SKM-1 treated with dmso at 0.1 percent for 144 hours (cell line): ENCODE data around the gene SNX15.

Experiments
- DNase-seq: peaks from one replicate; lab custom pipeline; 2025; ENCODE audit not compliant: unreplicated experiment; lab: John Stamatoyannopoulos, UW

The SNX15 gene

DNA sequence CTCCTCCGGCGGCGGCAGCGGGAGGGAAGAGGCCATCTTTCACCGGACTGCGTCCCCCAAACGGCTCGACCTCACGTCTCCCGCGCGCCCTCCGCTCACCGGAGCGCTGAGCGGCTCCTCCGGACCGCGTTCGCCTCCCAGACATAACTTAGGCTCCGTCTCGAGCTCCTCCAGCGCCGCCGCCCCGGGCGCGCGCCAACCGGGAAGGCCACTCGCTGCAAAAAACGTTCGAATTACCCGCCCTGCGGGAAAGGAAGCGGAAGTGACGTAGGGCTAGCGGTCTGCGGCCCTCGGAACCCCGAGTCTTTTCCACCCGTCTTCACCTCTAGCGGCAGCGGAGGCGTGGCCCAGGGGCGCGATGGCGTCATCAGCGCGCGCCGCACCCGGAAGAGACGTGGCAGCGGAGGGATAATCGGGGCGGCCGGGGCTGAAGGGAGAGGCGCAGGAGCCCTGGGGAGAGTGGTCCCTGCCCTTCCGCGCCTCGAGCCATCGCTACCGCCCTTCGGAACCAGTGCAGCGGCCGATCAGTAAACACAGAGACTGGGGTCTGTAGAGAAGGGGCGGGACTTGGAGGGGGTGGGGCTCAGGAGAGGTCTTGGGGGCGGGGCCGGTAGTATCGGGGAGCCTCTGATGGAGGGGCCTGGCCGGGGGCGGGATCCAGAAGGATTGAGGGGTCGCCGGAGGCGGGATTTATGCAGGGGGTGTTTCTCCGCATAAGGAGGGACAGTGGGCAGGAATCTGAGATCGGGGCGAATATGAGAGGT lies 56.8 kb downstream of the SNX15 start, which contains the start of the genes CDCA5 and ZFPL1:
TSS of gene CDCA5 (minus strand) at position 207 of the 764 bp plus-strand sequence. CDS start at position 145, 62 bp downstream.
TSS of gene ZFPL1 (plus strand) at position 389 of the 764 bp plus-strand sequence. CDS start 477 bp downstream, outside the sequence.
- DNase-seq: peak; percentile 96

DNA sequence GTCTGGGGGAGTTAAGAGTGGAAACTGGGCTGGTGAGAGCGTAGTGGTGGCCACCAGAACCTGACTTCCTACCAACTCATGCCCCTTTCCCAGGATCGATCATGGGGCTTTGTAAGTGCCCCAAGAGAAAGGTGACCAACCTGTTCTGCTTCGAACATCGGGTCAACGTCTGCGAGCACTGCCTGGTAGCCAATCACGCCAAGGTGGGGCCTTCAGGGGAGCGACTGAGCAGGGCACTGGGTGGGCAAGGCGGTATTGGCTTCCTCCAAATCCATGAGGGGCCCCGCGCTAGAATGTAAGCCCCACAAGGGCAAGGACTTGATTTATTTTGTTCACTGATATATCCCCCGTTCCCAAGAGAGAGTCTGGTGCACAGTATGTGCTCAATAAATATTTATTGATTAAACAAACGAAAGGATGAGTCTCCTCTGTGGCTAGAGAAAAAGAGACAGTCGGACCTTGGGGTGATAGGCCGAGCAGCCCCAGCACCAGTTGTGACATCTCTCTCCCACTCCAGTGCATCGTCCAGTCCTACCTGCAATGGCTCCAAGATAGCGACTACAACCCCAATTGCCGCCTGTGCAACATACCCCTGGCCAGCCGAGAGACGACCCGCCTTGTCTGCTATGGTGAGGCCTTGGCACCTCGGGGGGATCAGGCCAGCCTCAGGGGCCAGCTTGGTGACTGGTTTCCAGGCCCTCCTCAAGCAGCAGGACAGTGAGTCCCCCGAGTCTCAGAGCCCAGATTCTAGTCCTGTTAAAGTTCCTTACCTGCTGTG lies 57.5 kb downstream of the SNX15 start:
- no peak for DNase-seq

GRCh38 chr11:65085446-65085845 lies 58.2 kb downstream of the SNX15 start:
- DNase-seq: no peak

GRCh38 chr11:65086809-65087208 lies 59.6 kb downstream of the SNX15 start:
- no peak for DNase-seq

GRCh38 chr11:65087216-65087615 lies 60.0 kb downstream of the SNX15 start:
- DNase-seq: no peak

GRCh38 chr11:65087827-65088226 lies 60.6 kb downstream of the SNX15 start:
- DNase-seq: no peak

- DNase-seq: no peak
These were observed 62.4 kb downstream of the SNX15 start for GRCh38 chr11:65089621-65090020.
